NCI-H526 (cell line): ENCODE measurements around the gene SPOCK2.

Source experiments
- DNase-seq, 2 experiments: peaks; one replicate each; lab custom pipeline; 2025; lab: John Stamatoyannopoulos, UW

The SPOCK2 gene

DNA sequence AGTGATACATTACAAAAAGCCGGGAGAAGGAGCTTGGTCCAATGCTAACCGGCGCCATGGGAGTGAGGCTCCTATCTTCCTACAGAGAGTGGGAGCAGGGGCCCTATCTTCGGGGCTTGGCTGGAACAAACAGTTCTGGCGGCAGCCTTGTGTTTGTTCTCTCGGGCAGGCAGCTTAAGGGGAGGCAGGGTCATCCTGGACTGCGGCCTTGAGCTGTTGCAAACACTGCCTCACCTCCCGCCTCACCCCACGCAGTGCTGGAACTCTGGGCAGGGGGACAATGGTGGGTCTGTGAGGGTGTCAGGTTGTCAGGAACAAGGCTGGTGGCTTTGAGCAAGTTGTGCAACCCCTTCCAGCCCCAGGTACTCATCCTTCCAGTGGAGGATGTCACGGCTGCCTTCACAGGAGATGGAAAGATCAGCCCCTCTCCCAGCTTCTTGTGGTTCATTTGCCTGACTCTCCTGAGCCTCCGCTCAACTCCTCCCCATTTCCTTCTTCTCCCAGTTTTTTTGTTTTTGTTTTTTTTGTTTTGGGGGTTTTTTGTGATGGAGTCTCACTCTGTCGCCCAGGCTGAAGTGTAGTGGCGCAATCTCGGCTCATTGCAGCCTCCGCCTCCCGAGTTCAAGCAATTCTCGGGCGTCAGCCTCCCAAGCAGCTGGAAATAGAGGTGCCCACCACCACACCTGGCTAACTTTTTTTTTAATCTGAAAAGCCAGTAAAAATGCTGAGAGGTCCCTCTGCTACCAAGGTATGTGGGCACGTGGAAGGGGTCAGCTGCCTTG lies 57.4 kb downstream of the SPOCK2 start:
- no peak for DNase-seq

GRCh38 chr10:72029414-72029813 lies 58.9 kb downstream of the SPOCK2 start:
- no peak for DNase-seq

GRCh38 chr10:72027498-72027897 lies 60.9 kb downstream of the SPOCK2 start:
- no peak for DNase-seq

DNA sequence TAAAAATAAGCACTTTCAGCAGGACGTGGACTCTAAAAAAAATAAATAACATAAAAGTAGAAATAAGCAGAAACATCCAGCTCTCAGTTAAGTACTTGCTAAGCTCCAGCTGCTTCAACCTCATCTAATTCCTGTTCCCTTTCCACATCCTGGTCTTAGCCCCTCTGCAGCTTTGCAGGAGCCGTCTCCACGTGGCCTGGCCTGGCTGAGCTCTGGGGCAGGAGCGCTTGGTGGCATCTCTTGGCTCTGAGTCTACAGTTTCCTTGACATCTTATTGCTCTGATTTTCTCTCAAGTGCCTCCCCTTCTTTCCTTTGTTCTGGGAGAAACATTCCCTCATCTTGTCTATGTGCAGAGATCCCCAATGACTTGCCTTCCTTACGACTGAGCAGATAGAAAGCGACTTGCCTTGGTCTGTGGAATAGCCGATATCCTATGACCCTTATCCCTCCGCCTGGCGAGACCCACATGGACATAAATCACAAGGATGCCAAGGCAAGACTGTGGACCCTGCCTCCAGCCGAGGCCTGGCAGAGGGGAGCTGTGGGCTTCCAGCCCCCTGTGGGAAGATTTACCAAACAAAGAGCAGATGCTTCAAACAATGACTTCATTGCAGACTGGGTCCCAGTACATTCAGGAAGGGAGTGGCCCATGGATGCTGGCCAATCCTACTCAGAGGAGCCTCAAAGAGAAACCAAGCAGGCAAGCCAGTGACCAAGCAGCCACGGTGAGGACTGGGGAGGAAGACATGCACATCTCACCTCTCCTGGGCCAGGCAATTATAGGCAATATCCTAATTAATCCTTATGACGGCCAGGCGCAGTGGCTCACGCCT lies 61.9 kb downstream of the SPOCK2 start:
- no peak for DNase-seq

GRCh38 chr10:72025832-72026231 lies 62.5 kb downstream of the SPOCK2 start:
- no peak for DNase-seq

- no peak for DNase-seq
These were observed 63.0 kb downstream of the SPOCK2 start for GRCh38 chr10:72025400-72025799.

DNA sequence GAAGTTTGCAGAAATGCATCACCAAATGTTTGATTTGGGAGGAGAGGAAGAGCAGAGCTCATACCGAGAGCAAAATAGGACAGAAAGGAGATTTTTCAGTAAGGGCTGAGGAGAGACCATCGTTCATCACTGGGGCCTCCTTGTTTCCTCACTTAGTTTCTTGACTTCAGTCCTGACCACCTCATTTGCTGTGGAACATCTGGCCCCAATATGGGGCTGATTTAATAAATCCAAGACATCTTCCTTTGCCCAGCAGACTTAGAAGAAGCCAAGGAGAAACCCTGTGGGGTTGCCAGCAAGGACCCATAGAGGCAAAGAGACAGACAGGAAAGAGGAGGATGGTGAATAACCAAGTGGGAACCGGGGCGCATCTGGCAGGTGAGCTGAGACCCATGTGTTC lies 63.8 kb downstream of the SPOCK2 start:
- no peak for DNase-seq

- no peak for DNase-seq
These were observed 66.1 kb downstream of the SPOCK2 start for GRCh38 chr10:72022228-72022627.

DNA sequence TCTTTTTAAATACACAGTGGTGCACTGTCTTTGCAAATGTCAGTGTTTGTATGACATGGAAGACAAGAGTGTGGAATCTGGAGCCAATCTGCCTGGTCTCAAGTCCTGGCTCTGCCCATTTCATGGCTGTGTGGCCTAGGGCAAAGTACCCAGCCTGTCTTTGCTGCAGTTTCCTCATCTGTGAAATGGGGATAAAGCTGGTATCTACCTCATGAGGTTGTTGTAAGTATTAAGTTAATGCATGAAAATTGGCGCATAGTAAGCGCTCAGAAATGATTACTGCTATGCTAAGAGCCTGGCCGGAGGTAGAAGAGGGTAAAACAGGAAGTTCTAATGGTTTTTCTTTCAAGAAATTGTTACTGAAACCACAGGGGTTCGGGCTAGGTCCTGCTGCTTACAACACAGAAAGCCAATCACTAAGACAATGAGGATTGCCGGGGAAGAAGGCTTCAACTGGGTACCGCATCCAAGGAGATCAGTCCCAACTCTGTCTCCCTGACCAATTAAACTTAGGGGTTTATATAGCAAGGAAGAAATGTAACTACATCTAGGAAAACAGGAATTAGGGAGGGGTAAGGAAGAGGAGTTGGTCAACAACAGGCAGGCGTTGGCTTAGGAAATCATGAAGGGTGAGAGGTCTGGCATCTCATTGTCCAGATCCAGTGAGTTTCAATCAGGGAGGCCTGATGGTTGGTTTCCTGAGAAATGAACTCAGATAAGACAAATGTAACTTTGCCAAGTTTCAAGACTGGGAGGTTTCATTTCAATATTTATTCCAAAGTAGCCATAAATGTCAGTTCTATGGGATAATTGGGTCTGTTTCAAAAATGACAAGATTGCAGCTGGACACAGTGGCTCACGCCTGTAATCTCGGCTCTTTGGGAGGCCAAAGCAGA lies 67.2 kb downstream of the SPOCK2 start:
- no peak for DNase-seq

DNA sequence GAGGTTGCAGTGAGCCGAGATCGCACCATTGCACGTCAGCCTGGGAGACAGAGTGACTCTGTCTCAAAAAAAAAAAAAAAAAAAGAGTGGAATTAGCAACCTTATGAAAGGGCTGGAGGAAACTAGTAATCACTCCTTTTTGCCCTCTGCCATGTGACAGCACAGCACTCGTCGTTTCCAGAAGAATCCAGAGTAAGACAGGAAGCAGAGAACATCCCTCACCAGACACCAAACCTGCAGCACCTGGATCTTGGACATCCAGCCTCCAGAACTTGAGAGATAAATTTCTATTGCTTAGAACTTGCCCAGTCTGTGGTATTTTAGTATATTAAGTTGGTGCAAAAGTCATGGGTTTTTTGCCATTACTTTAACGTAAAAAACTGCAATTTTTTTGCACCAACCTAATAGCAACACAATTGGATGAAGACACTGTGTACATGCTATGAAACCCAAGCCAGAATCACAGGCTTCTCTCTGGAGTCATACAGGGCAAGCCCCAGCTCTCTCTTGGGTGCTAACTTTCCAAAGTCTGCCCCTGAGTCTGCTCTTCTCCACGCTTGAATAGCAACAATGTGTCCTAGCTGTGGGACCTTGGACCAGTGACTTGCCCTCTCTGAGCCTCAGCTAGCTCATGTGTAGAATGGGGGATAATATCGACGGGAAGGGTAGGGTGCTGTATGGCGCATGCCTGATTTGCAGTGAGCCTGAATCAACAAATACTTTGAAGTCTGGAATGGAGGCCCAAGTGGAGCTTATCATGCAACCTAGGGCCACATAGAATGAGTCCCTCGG lies 69.1 kb downstream of the SPOCK2 start:
- DNase-seq = no peak

DNA sequence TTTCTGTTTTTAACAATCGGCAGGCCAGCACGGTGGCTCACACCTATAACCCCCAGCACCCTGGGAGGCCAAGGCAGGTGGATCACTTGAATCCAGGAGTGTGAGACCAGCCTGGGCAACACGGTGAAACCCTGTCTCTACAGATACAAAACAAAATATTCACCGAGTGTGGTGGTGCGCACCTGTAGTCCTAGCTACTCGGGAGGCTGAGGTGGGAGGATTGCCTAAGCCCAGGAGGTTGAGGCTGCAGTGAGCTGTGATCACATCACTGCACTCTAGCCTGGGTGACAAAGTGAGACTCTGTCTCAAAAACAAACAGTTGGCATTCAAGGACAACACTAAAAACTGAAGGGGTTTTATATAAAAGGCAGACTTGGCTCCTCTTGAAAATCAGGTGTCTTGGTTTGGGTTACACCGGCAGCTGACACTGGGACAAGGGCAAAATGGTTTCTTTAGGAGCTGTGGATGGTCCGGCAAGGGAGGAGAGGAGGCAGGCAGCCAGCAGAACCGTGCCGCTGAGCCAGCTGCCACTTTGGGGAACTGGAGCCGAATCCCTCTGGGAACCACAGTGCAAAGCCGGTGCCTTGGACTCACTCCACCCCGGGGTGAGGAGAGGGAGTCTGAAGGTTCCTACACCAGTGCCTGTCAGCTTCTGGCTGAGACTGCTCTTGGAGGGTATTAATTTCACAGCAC lies 71.6 kb downstream of the SPOCK2 start:
- DNase-seq = no peak

GRCh38 chr10:72015841-72016240 lies 72.5 kb downstream of the SPOCK2 start:
- DNase-seq = no peak

DNA sequence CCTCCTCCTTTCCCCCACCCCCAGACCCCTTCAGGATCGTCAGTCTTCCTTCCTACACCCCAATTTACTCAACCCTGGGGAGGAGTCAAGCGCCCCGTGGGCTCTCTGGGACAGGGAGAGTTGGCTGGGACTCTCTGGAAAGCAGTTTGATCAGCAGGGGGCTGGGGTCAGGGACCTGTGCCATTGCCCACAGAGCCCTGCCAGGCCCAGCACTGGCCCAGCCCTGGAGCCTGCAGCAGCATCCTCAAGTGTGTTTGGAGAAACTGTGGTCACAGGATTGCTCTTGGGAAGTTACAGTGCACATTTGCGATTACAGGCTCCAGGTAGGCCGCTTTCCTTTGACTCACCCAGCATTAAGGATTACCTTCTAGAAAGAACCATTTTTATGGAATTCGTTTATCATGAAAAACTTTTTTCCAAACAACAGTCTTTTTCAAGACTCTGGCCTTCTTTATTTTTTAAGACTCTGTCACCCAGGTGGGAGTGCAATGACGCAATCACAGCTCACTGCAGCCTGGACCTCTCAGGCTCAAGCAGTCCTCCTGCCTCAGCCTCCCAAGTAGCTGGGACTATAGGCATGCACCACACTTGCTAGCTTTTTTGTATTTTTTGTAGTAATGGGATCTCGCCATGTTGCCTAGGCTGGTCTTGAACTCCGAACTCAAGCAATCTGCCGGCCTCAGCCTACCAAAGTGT lies 73.4 kb downstream of the SPOCK2 start:
- no peak for DNase-seq

DNA sequence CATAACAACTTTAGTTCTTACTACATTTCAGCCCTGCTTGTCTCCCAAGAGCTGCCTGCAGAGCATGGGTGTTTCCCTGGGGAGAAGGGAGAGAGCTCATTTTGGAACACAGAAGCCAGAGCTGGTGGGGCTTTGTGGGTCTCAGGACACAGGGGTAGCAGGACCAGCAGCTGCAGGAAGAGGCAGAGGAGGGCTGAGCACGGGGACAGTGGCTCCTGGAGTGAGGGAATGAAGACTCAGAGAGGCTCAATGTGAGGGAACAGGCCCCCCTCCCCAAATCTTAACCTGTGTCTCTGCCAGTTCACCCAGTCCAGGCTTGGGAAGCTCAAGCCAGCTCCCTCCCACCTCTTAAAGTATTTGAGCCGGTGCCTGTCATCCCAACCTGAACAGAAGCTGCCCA lies 74.2 kb downstream of the SPOCK2 start:
- no peak for DNase-seq

DNA sequence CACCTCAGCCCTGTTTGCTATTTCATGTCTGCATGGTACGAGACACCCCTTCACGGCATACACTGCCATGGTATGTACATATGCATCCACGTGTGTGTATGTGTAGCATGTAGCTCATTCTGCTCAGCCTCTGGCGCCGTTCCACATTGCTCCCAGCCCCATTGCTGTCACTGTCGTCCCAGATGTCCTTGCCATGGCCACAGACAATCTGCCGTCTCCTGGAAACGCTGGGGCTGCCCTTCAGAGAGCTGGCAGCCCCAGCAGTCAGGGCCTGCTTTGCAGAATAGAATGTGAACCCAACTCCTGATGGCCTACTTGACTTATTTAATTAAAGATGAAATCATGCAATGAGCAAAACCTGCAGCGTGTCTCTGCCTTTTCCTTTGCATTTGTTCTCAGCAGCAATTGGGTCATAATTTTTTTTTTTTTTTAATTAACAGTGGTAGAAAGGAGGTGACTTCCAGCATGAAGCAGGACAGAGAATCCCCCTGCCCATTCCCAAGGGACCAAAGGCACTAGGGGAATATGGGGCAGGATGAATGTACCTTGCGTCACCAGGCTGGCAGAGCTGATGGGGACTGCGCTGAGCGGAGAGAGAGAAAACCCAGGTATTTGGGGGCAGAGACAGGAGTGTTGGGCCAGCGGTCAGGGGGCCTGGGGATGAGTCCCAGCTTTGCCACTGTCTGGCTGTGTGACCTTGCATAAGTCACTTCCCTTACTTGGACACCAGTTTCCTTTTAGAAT lies 75.0 kb downstream of the SPOCK2 start:
- no peak for DNase-seq

DNA sequence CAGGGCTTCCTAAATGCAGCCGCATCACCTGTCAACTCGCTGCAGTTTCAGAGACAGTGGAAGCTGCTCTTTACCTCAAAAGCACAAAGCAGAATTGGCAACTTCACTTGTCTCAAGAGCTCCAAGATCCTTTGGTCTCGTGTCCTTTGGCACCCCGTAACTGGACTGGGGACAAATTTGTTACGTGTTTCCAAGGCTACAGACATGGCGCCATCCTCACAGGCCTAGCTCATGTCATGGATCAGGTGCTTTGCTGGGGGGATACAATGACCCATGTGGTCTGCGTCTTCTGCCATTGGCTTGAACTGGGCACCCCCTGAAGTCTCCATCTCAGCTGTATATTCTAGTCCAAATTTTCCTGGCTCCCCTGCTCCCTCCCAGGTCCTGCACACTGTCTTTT lies 75.6 kb downstream of the SPOCK2 start:
- no peak for DNase-seq

DNA sequence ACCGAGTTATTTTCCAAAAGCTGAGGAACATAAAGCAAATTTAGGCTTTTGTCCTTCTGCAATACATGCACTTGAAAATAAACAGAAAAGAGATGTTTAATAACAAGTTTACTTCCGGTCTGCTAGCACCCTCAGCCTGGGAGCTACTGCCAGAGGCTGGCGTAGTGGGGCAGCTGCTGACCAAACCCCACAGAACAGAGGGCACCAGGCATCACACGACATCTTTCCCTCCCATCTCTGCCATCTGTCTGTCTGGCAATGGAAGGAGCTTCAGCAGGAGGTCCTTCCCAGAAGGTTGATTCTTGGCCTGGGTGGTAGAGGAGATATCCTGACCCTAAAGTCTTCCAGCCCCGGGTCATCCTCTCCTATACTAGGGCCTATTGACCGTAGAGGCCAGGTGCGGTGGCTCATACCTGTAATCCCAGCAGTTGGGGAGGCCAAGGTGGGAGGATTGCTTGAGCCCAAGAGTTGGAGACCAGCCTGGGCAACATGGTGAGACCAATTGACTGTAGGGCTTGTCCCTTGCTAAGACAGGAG lies 76.3 kb downstream of the SPOCK2 start:
- DNase-seq = no peak

DNA sequence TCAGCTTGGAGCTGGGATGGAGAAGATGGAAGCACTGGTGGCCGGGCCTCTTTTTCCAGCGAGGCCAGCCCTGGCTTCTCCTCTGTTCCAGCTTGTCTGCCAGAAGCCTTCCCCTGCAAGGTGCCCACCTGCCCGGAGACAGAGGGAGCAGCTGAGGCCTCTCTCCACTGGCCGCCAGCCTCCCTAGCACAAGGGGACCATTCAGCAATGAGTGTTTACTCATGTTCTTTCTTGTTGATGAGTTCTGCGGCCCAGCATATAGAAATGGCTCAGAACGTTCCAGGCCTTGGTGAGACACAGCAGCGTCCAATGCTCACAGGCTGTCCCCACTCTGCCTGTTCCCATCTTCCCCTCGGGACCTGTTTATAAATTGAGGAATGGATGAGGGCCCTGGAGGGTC lies 76.9 kb downstream of the SPOCK2 start:
- no peak for DNase-seq

GRCh38 chr10:72011016-72011415 lies 77.3 kb downstream of the SPOCK2 start:
- no peak for DNase-seq
